Measurements from ENCODE around the gene CHORDC1.
"Not testable (repeated sequence)": the region's sequence is repeated elsewhere in the genome, so short reads cannot be mapped to it uniquely, and the experiment has no call there.

CHORDC1 gene

GRCh38 chr11:90213322-90213721 is 9.5 kb downstream of the CHORDC1 start:
- DNase-seq = no peak

- no peak for DNase-seq
Observed at GRCh38 chr11:90208857-90209256, 14.0 kb downstream of the CHORDC1 start.

DNA sequence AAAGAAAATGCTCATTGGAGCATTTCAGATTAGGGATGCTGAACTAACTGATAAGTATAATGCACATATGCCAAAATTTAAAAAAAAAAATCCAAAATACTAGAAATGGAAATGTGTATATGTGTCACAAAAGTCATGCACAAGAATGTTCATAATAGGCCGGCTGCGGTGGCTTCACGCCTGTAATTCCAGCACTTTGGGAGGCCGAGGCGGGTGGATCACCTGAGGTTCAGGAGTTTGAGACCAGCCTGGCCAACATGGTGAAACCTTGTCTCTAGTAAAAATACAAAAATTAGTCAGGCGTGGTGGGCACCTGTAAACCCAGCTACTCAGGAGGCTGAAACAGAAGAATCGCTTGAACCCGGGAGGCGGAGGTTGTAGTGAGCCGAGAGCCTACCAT is 14.9 kb downstream of the CHORDC1 start:
- DNase-seq = not testable (repeated sequence)

DNA sequence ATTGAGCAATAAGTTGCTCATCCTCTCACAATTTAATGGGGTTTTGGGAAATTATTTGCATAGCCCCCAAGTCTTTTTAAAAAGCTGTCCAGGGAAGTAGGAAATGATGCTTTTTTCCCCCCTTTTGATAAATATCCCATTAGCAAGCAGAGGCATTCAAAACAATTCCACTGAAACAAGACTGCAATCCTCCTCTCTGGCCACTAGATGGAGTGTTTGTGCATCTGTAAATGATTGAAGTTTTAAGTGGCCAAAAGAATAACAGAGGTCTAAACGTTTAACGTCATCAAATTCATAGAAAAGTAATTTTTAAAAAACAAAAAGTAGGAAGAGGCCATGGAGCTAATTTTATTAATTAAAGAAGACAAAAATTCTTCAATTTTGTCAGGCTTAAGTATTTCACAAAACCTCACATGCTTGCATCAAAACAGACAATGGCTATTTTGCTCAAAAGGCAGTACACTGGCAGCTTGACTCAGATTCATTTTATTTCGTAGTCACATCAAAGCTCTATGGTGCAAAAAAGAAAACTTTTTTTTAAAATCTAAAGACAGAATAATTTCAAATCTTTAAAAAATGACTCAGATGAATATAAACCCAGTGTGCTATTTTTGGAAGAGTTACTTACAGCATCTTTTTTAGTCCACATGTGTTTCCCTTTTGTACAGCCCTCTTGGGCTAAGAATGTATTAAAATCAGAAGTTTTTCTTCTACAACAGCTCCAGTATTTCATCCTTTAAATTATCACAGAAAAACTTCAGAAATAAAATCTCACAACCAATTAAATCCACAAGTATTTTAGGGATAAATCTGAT is 17.8 kb downstream of the CHORDC1 start:
- DNase-seq = peak; percentile 29

GRCh38 chr11:90204407-90204806 is 18.4 kb downstream of the CHORDC1 start:
- no peak for DNase-seq

GRCh38 chr11:90202342-90202741 is 20.5 kb downstream of the CHORDC1 start:
- DNase-seq = no peak

- no peak for DNase-seq
Observed at GRCh38 chr11:90197377-90197776, 25.5 kb downstream of the CHORDC1 start.

DNA sequence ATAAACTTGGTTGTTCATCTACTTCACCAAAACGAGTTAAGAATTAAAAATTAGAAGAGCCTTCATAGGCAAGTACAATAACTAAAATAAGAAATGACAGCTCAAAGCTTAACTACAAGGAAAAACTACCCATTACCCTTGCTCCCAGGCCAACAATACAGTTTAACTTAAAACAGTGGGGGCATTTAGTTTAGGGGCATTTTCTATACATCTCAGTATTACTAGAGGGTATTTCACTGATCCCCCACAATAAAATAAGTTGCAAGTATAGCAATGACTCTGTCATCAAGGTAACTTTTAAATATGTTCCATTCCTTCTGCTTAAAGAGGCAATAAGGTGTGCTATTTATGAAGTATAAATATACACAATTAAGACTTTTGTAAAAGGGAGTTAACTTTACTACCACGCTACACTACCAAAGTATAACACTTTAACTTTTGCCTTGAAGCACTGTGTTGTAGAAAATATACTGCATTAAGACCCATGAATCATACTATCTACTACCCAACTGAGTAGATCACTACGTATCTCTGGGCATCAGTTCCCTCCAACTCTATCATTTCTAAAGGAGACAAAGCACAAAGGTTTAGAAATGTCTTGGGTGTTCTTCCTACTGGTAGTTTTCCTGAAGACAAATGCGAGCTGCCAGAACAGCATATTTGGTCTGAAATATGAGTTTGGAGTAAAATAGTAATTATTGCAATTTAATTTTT is 29.8 kb downstream of the CHORDC1 start:
- DNase-seq = no peak

- DNase-seq = no peak
Observed at GRCh38 chr11:90189011-90189410, 33.8 kb downstream of the CHORDC1 start.

- DNase-seq = peak; percentile 29
Observed at GRCh38 chr11:90187839-90188238, 35.0 kb downstream of the CHORDC1 start.

DNA sequence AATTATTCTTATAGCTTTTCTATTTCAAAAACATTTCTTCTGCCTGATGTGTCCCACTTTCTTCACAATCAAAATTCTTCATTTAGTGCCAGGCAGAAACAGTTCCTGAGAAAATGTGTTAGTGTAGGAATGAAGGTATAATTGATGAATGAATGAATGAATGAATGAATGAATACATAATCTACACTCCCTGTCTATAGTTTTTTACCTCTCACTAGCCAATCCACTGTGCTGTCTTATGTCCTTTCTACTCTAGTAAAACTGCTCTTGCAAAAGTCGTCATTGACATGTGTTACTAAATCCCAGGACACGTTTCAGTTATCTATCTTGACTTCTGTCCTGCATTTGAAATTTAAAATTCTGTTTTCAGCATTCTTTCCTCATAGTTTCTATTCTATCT is 42.9 kb downstream of the CHORDC1 start:
- no peak for DNase-seq

- no peak for DNase-seq
Observed at GRCh38 chr11:90178751-90179150, 44.1 kb downstream of the CHORDC1 start.

- no peak for DNase-seq
Observed at GRCh38 chr11:90176069-90176468, 46.8 kb downstream of the CHORDC1 start.

DNA sequence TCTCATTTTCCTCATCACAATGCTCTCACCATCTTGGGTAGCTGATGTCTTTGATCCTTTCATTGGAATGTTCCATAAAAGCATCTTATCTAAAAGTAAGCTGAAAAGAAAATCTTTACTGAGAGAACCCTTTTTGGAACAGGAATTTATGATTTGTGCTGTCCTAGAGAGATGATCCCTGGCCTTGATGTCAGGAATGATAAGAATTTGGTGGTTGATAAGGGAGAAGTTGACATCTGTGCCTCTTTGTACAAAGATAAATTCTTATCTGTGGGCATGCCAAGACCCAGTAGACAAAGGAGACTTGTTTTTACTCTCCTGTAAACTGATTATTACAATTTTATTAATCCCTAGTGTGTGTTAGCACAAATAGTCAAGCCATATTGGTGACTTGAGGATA is 51.5 kb downstream of the CHORDC1 start:
- DNase-seq = no peak

DNA sequence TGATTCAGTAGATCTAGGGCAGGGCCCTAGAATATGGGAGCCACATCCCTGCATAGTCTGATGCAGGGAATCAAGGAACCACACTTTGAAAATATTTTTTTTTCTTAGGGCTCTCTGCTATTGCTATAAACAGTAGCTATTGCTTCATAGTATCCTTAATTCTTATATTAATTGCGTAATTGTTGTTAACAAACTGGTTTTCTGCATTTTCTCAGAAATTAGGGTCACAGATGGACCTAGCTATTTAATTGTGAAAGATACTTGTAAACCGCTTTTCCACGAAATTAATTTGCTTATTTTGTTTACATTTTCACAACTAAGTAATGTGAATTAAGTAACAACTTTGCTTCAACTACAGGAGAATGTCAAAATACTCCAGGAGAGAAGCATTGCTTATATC is 54.3 kb downstream of the CHORDC1 start:
- no peak for DNase-seq

GRCh38 chr11:90167704-90168103 is 55.1 kb downstream of the CHORDC1 start:
- DNase-seq = not testable (repeated sequence)

- DNase-seq = not testable (repeated sequence)
Observed at GRCh38 chr11:90166982-90167573, 55.8 kb downstream of the CHORDC1 start.

Data from MV-4-11 (cell line).